HG02798 (cell line): ENCODE results near the gene HDAC4.
A peak's percentile ranks its signal among the peaks of the same experiment; 100 is the strongest.

ENCODE experiments used
- ATAC-seq: cut with Tn5 transposase; IDR thresholded peaks from one replicate; pipeline ENCODE4 v1.9.1; 2021; ENCODE audit warnings: mild to moderate bottlenecking; ENCODE audit not compliant: unreplicated experiment, poor library complexity

Gene HDAC4

GRCh38 chr2:239429473-239430350 is 28.9 kb upstream of the HDAC4 start:
- ATAC-seq, result no peak

GRCh38 chr2:239425631-239426030 is 24.8 kb upstream of the HDAC4 start:
- no peak for ATAC-seq

- no peak for ATAC-seq
These were observed 23.7 kb upstream of the HDAC4 start for GRCh38 chr2:239424337-239425045.

- ATAC-seq, result no peak
These were observed 22.7 kb upstream of the HDAC4 start for GRCh38 chr2:239423551-239423950.

GRCh38 chr2:239421851-239422250 is 21.0 kb upstream of the HDAC4 start:
- ATAC-seq, result no peak

- ATAC-seq, result no peak
These were observed 19.3 kb upstream of the HDAC4 start for GRCh38 chr2:239420082-239420481.

GRCh38 chr2:239418918-239419317 is 18.1 kb upstream of the HDAC4 start:
- no peak for ATAC-seq

GRCh38 chr2:239412905-239413603 is 12.2 kb upstream of the HDAC4 start:
- ATAC-seq, result no peak

- ATAC-seq, result no peak
These were observed 10.9 kb upstream of the HDAC4 start for GRCh38 chr2:239411549-239412319.

- no peak for ATAC-seq
These were observed 10.3 kb upstream of the HDAC4 start for GRCh38 chr2:239411117-239411516.

- ATAC-seq, result no peak
These were observed 9.2 kb upstream of the HDAC4 start for GRCh38 chr2:239409976-239410375.

- ATAC-seq, result no peak
These were observed 6.3 kb upstream of the HDAC4 start for GRCh38 chr2:239407112-239407511.

- ATAC-seq, result no peak
These were observed 5.6 kb upstream of the HDAC4 start for GRCh38 chr2:239406316-239406995.

GRCh38 chr2:239405071-239405470 is 4.3 kb upstream of the HDAC4 start:
- no peak for ATAC-seq

GRCh38 chr2:239402666-239403065 is 1.8 kb upstream of the HDAC4 start:
- ATAC-seq, result no peak

- peak; percentile 10 for ATAC-seq
These were observed 1.0 kb upstream of the HDAC4 start for GRCh38 chr2:239401881-239402233.

GRCh38 chr2:239401067-239401880 is 454 bp upstream of the HDAC4 start:
- peak; percentile 91 for ATAC-seq

GRCh38 chr2:239399921-239400595 is 762 bp downstream of the HDAC4 start:
- ATAC-seq, result no peak
